Stimulated activated effector memory CD8-positive, alpha-beta T cell treated with anti-CD3 and anti-CD28 coated beads, Interleukin-12 subunit alpha, Interleukin-12 subunit beta, amount 100 ng/mL, for 72 hours (primary cell): ENCODE results near the gene FRMPD2.
"Not testable (repeated sequence)": the region's sequence is repeated elsewhere in the genome, so short reads cannot be mapped to it uniquely, and the experiment has no call there.

Experiments used
- ATAC-seq: fragments of 150-1000 bp; cut with Tn5 transposase; 2 replicates; pipeline ENCODE4 v1.10.0; 2021
- DNase-seq, 2 donors: peaks; one replicate each; pipeline ENCODE4 v3.0.0; 2021 to 2022; ENCODE audit warnings: low spot score in 2 of 2
- H3K27ac Mint-ChIP-seq: one replicate; pipeline ENCODE4 v1.8.0; 2022; ENCODE audit warnings: mild to moderate bottlenecking, mixed read lengths
- H3K36me3 Mint-ChIP-seq: one replicate; pipeline ENCODE4 v1.8.0; 2022; ENCODE audit warnings: mild to moderate bottlenecking, mixed read lengths
- H3K4me1 Mint-ChIP-seq: one replicate; pipeline ENCODE4 v1.8.0; 2022; ENCODE audit warnings: mixed read lengths
- H3K4me3 Mint-ChIP-seq: one replicate; pipeline ENCODE4 v1.8.0; 2022; ENCODE audit warnings: mild to moderate bottlenecking, mixed read lengths
- H3K9me3 Mint-ChIP-seq: one replicate; pipeline ENCODE4 v1.8.0; 2022; ENCODE audit warnings: mixed read lengths

Gene FRMPD2

GRCh38 chr10:48236199-48236621 lies 38.3 kb downstream of the FRMPD2 start:
- ATAC-seq (no peak), DNase-seq (no peak)
- no peaks in the 10 kb centered on the region for H3K36me3 Mint-ChIP-seq
- H3K4me3 Mint-ChIP-seq: no peak overlapping the region
- no peaks in the 10 kb centered on the region for H3K9me3 Mint-ChIP-seq
- no peak overlapping the region for H3K27ac Mint-ChIP-seq
- no peaks in the 10 kb centered on the region for H3K4me1 Mint-ChIP-seq

GRCh38 chr10:48235501-48235900 lies 39.0 kb downstream of the FRMPD2 start:
- Mint-ChIP-seq H3K4me3 (no peak overlapping the region), H3K36me3 (no peaks in the 10 kb centered on the region), H3K9me3 (no peaks in the 10 kb centered on the region), H3K27ac (no peak overlapping the region), H3K4me1 (no peaks in the 10 kb centered on the region)
- ATAC-seq: no peak
- no peak for DNase-seq

GRCh38 chr10:48234787-48235186 lies 39.7 kb downstream of the FRMPD2 start:
- Mint-ChIP-seq H3K4me3 (no peak overlapping the region), H3K27ac (no peak overlapping the region), H3K4me1 (no peaks in the 10 kb centered on the region), H3K9me3 (no peaks in the 10 kb centered on the region), H3K36me3 (no peaks in the 10 kb centered on the region)
- DNase-seq: no peak
- no peak for ATAC-seq

GRCh38 chr10:48234295-48234694 lies 40.2 kb downstream of the FRMPD2 start:
- no peaks in the 10 kb centered on the region for H3K4me1 Mint-ChIP-seq
- H3K27ac Mint-ChIP-seq: no peak overlapping the region
- ATAC-seq (no peak), DNase-seq (no peak)
- H3K9me3 Mint-ChIP-seq: no peaks in the 10 kb centered on the region
- H3K36me3 Mint-ChIP-seq: no peaks in the 10 kb centered on the region
- H3K4me3 Mint-ChIP-seq: no peak overlapping the region

- no peak for DNase-seq
- Mint-ChIP-seq H3K36me3 (no peaks in the 10 kb centered on the region), H3K27ac (no peak overlapping the region), H3K4me3 (no peak overlapping the region), H3K4me1 (no peaks in the 10 kb centered on the region), H3K9me3 (no peaks in the 10 kb centered on the region)
- ATAC-seq: peak; percentile 17
Observed at GRCh38 chr10:48233559-48234005, 40.9 kb downstream of the FRMPD2 start.

GRCh38 chr10:48232717-48233447 lies 41.6 kb downstream of the FRMPD2 start:
- no peak overlapping the region for H3K27ac Mint-ChIP-seq
- ATAC-seq: peak; percentile 11
- no peaks in the 10 kb centered on the region for H3K9me3 Mint-ChIP-seq
- H3K36me3 Mint-ChIP-seq: no peaks in the 10 kb centered on the region
- H3K4me1 Mint-ChIP-seq: no peaks in the 10 kb centered on the region
- no peak for DNase-seq
- no peak overlapping the region for H3K4me3 Mint-ChIP-seq

- no peaks in the 10 kb centered on the region for H3K36me3 Mint-ChIP-seq
Observed at GRCh38 chr10:48231699-48232315, 42.7 kb downstream of the FRMPD2 start.

GRCh38 chr10:48231178-48231577 lies 43.3 kb downstream of the FRMPD2 start:
- DNase-seq: no peak
- H3K4me1 Mint-ChIP-seq: no peaks in the 10 kb centered on the region
- no peak overlapping the region for H3K27ac Mint-ChIP-seq
- no peak overlapping the region for H3K4me3 Mint-ChIP-seq
- no peaks in the 10 kb centered on the region for H3K9me3 Mint-ChIP-seq
- no peak for ATAC-seq
- no peaks in the 10 kb centered on the region for H3K36me3 Mint-ChIP-seq

More at GRCh38 chr10:48231699-48232315, 42.7 kb downstream of the FRMPD2 start:
- Mint-ChIP-seq H3K27ac (no peak overlapping the region), H3K4me1 (no peaks in the 10 kb centered on the region), H3K9me3 (no peaks in the 10 kb centered on the region), H3K4me3 (no peak overlapping the region)
- no peak for ATAC-seq
- DNase-seq: no peak

- no peak overlapping the region for H3K4me3 Mint-ChIP-seq
- no peak overlapping the region for H3K27ac Mint-ChIP-seq
- H3K4me1 Mint-ChIP-seq: peaks cover 9% of the 10 kb centered on the region
- no peak for ATAC-seq
- DNase-seq: no peak
- H3K9me3 Mint-ChIP-seq: no peaks in the 10 kb centered on the region
- H3K36me3 Mint-ChIP-seq: no peaks in the 10 kb centered on the region
Observed at GRCh38 chr10:48227213-48227612, 47.3 kb downstream of the FRMPD2 start.

GRCh38 chr10:48224979-48225560 lies 49.4 kb downstream of the FRMPD2 start:
- no peak for ATAC-seq
- Mint-ChIP-seq H3K4me3 (no peak overlapping the region), H3K27ac (no peak overlapping the region), H3K36me3 (no peaks in the 10 kb centered on the region), H3K9me3 (no peaks in the 10 kb centered on the region), H3K4me1 (peaks cover 9% of the 10 kb centered on the region)
- no peak for DNase-seq

GRCh38 chr10:48224296-48224695 lies 50.2 kb downstream of the FRMPD2 start:
- Mint-ChIP-seq H3K9me3 (no peaks in the 10 kb centered on the region), H3K36me3 (no peaks in the 10 kb centered on the region), H3K27ac (no peak overlapping the region), H3K4me1 (peaks cover 9% of the 10 kb centered on the region), H3K4me3 (no peak overlapping the region)
- DNase-seq (no peak), ATAC-seq (no peak)

GRCh38 chr10:48221814-48222213 lies 52.7 kb downstream of the FRMPD2 start:
- no peak for DNase-seq
- no peak overlapping the region for H3K4me3 Mint-ChIP-seq

GRCh38 chr10:48221031-48221430 lies 53.5 kb downstream of the FRMPD2 start:
- not testable (repeated sequence) for DNase-seq, H3K4me1 Mint-ChIP-seq, H3K9me3 Mint-ChIP-seq, H3K36me3 Mint-ChIP-seq, H3K27ac Mint-ChIP-seq, ATAC-seq, H3K4me3 Mint-ChIP-seq

More at GRCh38 chr10:48221814-48222213, 52.7 kb downstream of the FRMPD2 start:
- Mint-ChIP-seq H3K27ac (no peak overlapping the region), H3K36me3 (no peaks in the 10 kb centered on the region), H3K4me1 (peaks cover 9% of the 10 kb centered on the region), H3K9me3 (no peaks in the 10 kb centered on the region)
- no peak for ATAC-seq

- no peak overlapping the region for H3K27ac Mint-ChIP-seq
- H3K4me3 Mint-ChIP-seq: no peak overlapping the region
- H3K4me1 Mint-ChIP-seq: no peaks in the 10 kb centered on the region
- H3K36me3 Mint-ChIP-seq: no peaks in the 10 kb centered on the region
- ATAC-seq (no peak), DNase-seq (no peak)
- no peaks in the 10 kb centered on the region for H3K9me3 Mint-ChIP-seq
Observed at GRCh38 chr10:48219194-48219593, 55.3 kb downstream of the FRMPD2 start.

- no peak overlapping the region for H3K27ac Mint-ChIP-seq
- H3K9me3 Mint-ChIP-seq: no peaks in the 10 kb centered on the region
- no peak overlapping the region for H3K4me3 Mint-ChIP-seq
- no peak for DNase-seq
- H3K36me3 Mint-ChIP-seq: no peaks in the 10 kb centered on the region
- no peak for ATAC-seq
- no peaks in the 10 kb centered on the region for H3K4me1 Mint-ChIP-seq
Observed at GRCh38 chr10:48216744-48217143, 57.8 kb downstream of the FRMPD2 start.

GRCh38 chr10:48216204-48216505 lies 58.3 kb downstream of the FRMPD2 start:
- ATAC-seq: no peak
- Mint-ChIP-seq H3K36me3 (no peaks in the 10 kb centered on the region), H3K9me3 (no peaks in the 10 kb centered on the region), H3K27ac (no peak overlapping the region), H3K4me1 (no peaks in the 10 kb centered on the region), H3K4me3 (no peak overlapping the region)
- DNase-seq: no peak
